Measurements from ENCODE around the gene IZUMO4. TPM values are rescaled to one million over a fixed set of nuclear protein-coding genes. Genes with fewer than 3 reads are reported as not detected.

Gene IZUMO4
- total and polyA plus RNA-seq, 2 donors (not counting 1 experiment from before 2014, with no cell fraction given) = 34.8 to 93.9 TPM

- Histone ChIP-seq H3K4me3 (ENCODE audit: control extremely low read depth in 1 of 5, extremely low read depth in 1 of 5, insufficient read depth in 1 of 5, low read depth in 2 of 5, low read length in 4 of 5) (no peak overlapping the region), H3K27me3 (replicated peaks in 1 of 4; ENCODE audit: control extremely low read depth in 1 of 4, control insufficient read depth in 3 of 4, insufficient read depth in 4 of 4, low read length in 3 of 4) (no peaks in the 10 kb centered on the region), H3K4me1 (ENCODE audit: control insufficient read depth in 2 of 2, insufficient read depth in 2 of 2, low read length in 2 of 2) (no peaks in the 10 kb centered on the region), H2AFZ (ENCODE audit: insufficient read depth, low read depth, low read length, poor library complexity, severe bottlenecking) (no peak overlapping the region), H3K9me3 (ENCODE audit: control extremely low read depth in 1 of 3, control insufficient read depth in 2 of 3, insufficient read depth in 1 of 3, low read length in 2 of 3) (no peaks in the 10 kb centered on the region), H3K79me2 (ENCODE audit: control insufficient read depth, insufficient read depth, low read length) (peaks cover 16% of the 10 kb centered on the region), H3K36me3 (replicated peaks in 1 of 2; ENCODE audit: control extremely low read depth in 1 of 2, control insufficient read depth in 1 of 2, extremely low read depth in 1 of 2, insufficient read depth in 2 of 2, low read length in 1 of 2) (peaks cover 0 to 91% of the 10 kb centered on the region in 2 experiments), H3K4me2 (replicated peaks; ENCODE audit: low read depth, low read length, poor library complexity, severe bottlenecking) (no peak overlapping the region), H4K20me1 (ENCODE audit: control insufficient read depth, insufficient read depth, low read length, poor library complexity, severe bottlenecking) (peaks cover 28% of the 10 kb centered on the region), H3K27ac (ENCODE audit: low read length in 2 of 2) (no peak overlapping the region), H3K9ac (ENCODE audit: low read length) (no peak overlapping the region)
- 80% methylated on average over 22 of the region's 23 CpGs for WGBS (ENCODE audit: insufficient coverage)
- Mint-ChIP-seq H3K27me3 (no peaks in the 10 kb centered on the region), H3K4me3 (no peak overlapping the region), H3K9me3 (ENCODE audit: insufficient read depth) (no peaks in the 10 kb centered on the region), H3K27ac (no peak overlapping the region), H3K4me1 (peaks cover 2% of the 10 kb centered on the region)
- POLR2A ChIA-PET = interaction anchor here (1.1 kb wide), 1 partner anchor 37 kb away, joined by 4 read pairs; no protein-coding TSS in a partner anchor
- TF ChIP-seq EZH2 (IDR thresholded peaks at IDR 0.05; ENCODE audit: borderline replicate concordance, insufficient read depth, low read depth, low read length, poor library complexity, severe bottlenecking) = no peak
- TF ChIP-seq, protein P1, sequence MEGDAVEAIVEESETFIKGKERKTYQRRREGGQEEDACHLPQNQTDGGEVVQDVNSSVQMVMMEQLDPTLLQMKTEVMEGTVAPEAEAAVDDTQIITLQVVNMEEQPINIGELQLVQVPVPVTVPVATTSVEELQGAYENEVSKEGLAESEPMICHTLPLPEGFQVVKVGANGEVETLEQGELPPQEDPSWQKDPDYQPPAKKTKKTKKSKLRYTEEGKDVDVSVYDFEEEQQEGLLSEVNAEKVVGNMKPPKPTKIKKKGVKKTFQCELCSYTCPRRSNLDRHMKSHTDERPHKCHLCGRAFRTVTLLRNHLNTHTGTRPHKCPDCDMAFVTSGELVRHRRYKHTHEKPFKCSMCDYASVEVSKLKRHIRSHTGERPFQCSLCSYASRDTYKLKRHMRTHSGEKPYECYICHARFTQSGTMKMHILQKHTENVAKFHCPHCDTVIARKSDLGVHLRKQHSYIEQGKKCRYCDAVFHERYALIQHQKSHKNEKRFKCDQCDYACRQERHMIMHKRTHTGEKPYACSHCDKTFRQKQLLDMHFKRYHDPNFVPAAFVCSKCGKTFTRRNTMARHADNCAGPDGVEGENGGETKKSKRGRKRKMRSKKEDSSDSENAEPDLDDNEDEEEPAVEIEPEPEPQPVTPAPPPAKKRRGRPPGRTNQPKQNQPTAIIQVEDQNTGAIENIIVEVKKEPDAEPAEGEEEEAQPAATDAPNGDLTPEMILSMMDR (IDR thresholded peaks at IDR 0.05) = no peak
- no peak for DNase-seq
- CTCF ChIA-PET = no interaction called here
- intact Hi-C loops (cut with micrococcal nuclease) = no loop called here
- no peak for ATAC-seq (ENCODE audit: low read depth)
Measured at GRCh38 chr19:2112516-2113320, 16.0 kb downstream of the IZUMO4 start.

Measured in B cell (primary cell).